Left lung (tissue), 10 donors: ENCODE measurements around the gene TIE1. TPM values are rescaled to one million over a fixed set of nuclear protein-coding genes. Genes with fewer than 3 reads are reported as not detected.

Experiments used
- ATAC-seq: fragments of 200-7000 bp; cut with Tn5 transposase; one replicate; pipeline ENCODE4 v1.9.1; 2020; ENCODE audit warnings: moderate library complexity
- DNase-seq, 4 donors: peaks; one replicate each; pipeline ENCODE4 v3.0.0-alpha.2; 2013 to 2020
- H3K27ac ChIP-seq, 2 donors: fragments of 200-600 bp; sonication (generic) in 1 of 2; one replicate each; pipeline versions ENCODE4 v1.5.0 to v1.8.0; 2020 to 2021
- H3K27me3 ChIP-seq, 2 donors: fragments of 200-600 bp; sonication (generic) in 1 of 2; one replicate each; pipeline versions ENCODE4 v1.5.0 to v1.8.0; 2020 to 2021
- H3K36me3 ChIP-seq, 2 donors: fragments of 200-600 bp; sonication (generic) in 1 of 2; one replicate each; pipeline versions ENCODE4 v1.5.0 to v1.8.0; 2020 to 2021
- H3K4me1 ChIP-seq, 2 donors: fragments of 200-600 bp; one replicate each; pipeline ENCODE4 v1.8.0; 2021
- H3K4me3 ChIP-seq, 2 donors: fragments of 200-600 bp; sonication (generic) in 1 of 2; one replicate each; pipeline versions ENCODE4 v1.5.0 to v1.8.0; 2020 to 2021; ENCODE audit warnings: mild to moderate bottlenecking in 1 of 2
- H3K9me3 ChIP-seq, 2 donors: fragments of 200-600 bp; sonication (generic) in 1 of 2; one replicate each; pipeline versions ENCODE4 v1.5.0 to v1.8.0; 2020 to 2021
- CTCF ChIP-seq, 2 donors: fragments of 200-600 bp; sonication (generic) in 1 of 2; IDR thresholded peaks; one replicate each; pipeline versions ENCODE4 v1.5.0 to v1.8.0; 2021; ENCODE audit warnings: antibody characterized with exemption in 2 of 2
- intact Hi-C, 2 donors: fragments of 100-400 bp; cut with DNase I; formaldehyde crosslinking; loops; one replicate each; pipeline versions ENCODE4 v1.11.2 to v1.14.2; 2022
- polyA plus RNA-seq, 6 donors: library from polyadenylated mRNA; unstranded; fragments of 120-200 nt; gene quantifications; one replicate each; pipeline ENCODE4 v1.2.1, GENCODE V29; 2013; ENCODE audit not compliant: insufficient read length in 6 of 6
- total RNA-seq, 2 donors: library from RNA; stranded (reverse); fragmentation: NEBNext Ultra II Directional; extraction: Animal tissue kit (Norgen Biotek cat#: 25700); gene quantifications; one replicate each; pipeline ENCODE4 v1.2.1, GENCODE V29; 2021
- donor health status: DM: no; HTN: yes; CAD: no.
- donor health status: DM: no; HTN: no; CAD: no.

TIE1 gene
- total and polyA plus RNA-seq, 8 donors: 38.5 to 110 (median 92.0) TPM

- Histone ChIP-seq H3K36me3 (peaks cover 0 to 20% of the 10 kb centered on the region in 2 donors), H3K9me3 (peaks cover 0 to 8% of the 10 kb centered on the region in 2 donors), H3K4me3 (no peak overlapping the region), H3K27ac (no peak overlapping the region), H3K27me3 (no peaks in the 10 kb centered on the region), H3K4me1 (no peaks in the 10 kb centered on the region)
- intact Hi-C loops: no loop called here
- no peak for TF ChIP-seq CTCF (IDR thresholded peaks at IDR 0.05)
- DNase-seq (peak in 2 of 4 donors; percentile 18 to 61), ATAC-seq (no peak)
These were observed 20.6 kb downstream of the TIE1 start for GRCh38 chr1:43321331-43321891.

- no peak overlapping the region for H3K4me3 ChIP-seq
- DNase-seq: peak in 2 of 4 donors; percentile 22 to 32
- no peak overlapping the region for H3K27ac ChIP-seq
- H3K9me3 ChIP-seq: peaks cover 0 to 10% of the 10 kb centered on the region in 2 donors
- no peak for ATAC-seq
- peaks cover 0 to 20% of the 10 kb centered on the region in 2 donors for H3K36me3 ChIP-seq
- no peaks in the 10 kb centered on the region for H3K27me3 ChIP-seq
- H3K4me1 ChIP-seq: no peaks in the 10 kb centered on the region
- no peak for TF ChIP-seq CTCF (IDR thresholded peaks at IDR 0.05)
- intact Hi-C loops: no loop called here
These were observed 21.7 kb downstream of the TIE1 start for GRCh38 chr1:43322506-43322905.

GRCh38 chr1:43324810-43325209 is 24.0 kb downstream of the TIE1 start:
- peaks cover 0 to 13% of the 10 kb centered on the region in 2 donors for H3K9me3 ChIP-seq
- peaks cover 0 to 3% of the 10 kb centered on the region in 2 donors for H3K4me1 ChIP-seq
- H3K4me3 ChIP-seq: no peak overlapping the region
- no peak for DNase-seq
- no peak for TF ChIP-seq CTCF (IDR thresholded peaks at IDR 0.05)
- no peak for ATAC-seq
- intact Hi-C loops: no loop called here
- no peak overlapping the region for H3K27ac ChIP-seq
- H3K36me3 ChIP-seq: peaks cover 0 to 11% of the 10 kb centered on the region in 2 donors
- no peaks in the 10 kb centered on the region for H3K27me3 ChIP-seq

- Histone ChIP-seq H3K27ac (no peak overlapping the region), H3K4me1 (peaks cover 0 to 9% of the 10 kb centered on the region in 2 donors), H3K4me3 (no peak overlapping the region), H3K36me3 (peaks cover 0 to 11% of the 10 kb centered on the region in 2 donors), H3K27me3 (no peaks in the 10 kb centered on the region), H3K9me3 (peaks cover 0 to 13% of the 10 kb centered on the region in 2 donors)
- no peak for DNase-seq
- intact Hi-C loops: no loop called here
- TF ChIP-seq CTCF (IDR thresholded peaks at IDR 0.05): no peak
- ATAC-seq: no peak
These were observed 24.6 kb downstream of the TIE1 start for GRCh38 chr1:43325381-43325780.

- Histone ChIP-seq H3K4me1 (peaks cover 0 to 14% of the 10 kb centered on the region in 2 donors), H3K4me3 (no peak overlapping the region), H3K9me3 (peaks cover 0 to 13% of the 10 kb centered on the region in 2 donors), H3K27me3 (no peaks in the 10 kb centered on the region), H3K27ac (no peak overlapping the region), H3K36me3 (no peaks in the 10 kb centered on the region)
- intact Hi-C loops: no loop called here
- DNase-seq: no peak
- no peak for TF ChIP-seq CTCF (IDR thresholded peaks at IDR 0.05)
- no peak for ATAC-seq
These were observed 26.9 kb downstream of the TIE1 start for GRCh38 chr1:43327549-43328292.
